Prostate gland (tissue), 2 donors: ENCODE data around the gene KIF12. TPM values are rescaled to one million over a fixed set of nuclear protein-coding genes. Genes with fewer than 3 reads are reported as not detected.

Source experiments
- DNase-seq: peaks from one replicate; pipeline ENCODE4 v3.0.0-alpha.2; 2019; ENCODE audit warnings: low spot score
- H3K27ac ChIP-seq, 2 donors: fragments of 200-600 bp; sonication (generic); 2 replicates each; pipeline ENCODE4 v1.5.1; 2017 to 2019
- H3K27me3 ChIP-seq: fragments of 200-600 bp; sonication (generic); replicated peaks from 2 replicates; pipeline ENCODE4 v1.5.1; 2019; ENCODE audit not compliant: insufficient read depth
- H3K36me3 ChIP-seq, 2 donors: fragments of 200-600 bp; sonication (generic); 1 replicate in 1 of 2; 2 replicates in 1 of 2; pipeline versions ENCODE4 v1.5.1 to v1.8.1; 2017 to 2019
- H3K4me1 ChIP-seq: fragments of 200-600 bp; sonication (generic); replicated peaks from 2 replicates; pipeline ENCODE4 v1.5.1; 2019
- H3K4me3 ChIP-seq, 2 donors: fragments of 200-600 bp; sonication (generic); 2 replicates each; pipeline ENCODE4 v1.5.1; 2017 to 2019
- H3K9me3 ChIP-seq: fragments of 200-600 bp; sonication (generic); 2 replicates; pipeline ENCODE4 v1.5.1; 2017
- POLR2A ChIP-seq: fragments of 450-650 bp; IDR thresholded peaks from one replicate; pipeline ENCODE4 v1.6.1; 2016; ENCODE audit warnings: antibody characterized with exemption, mild to moderate bottlenecking
- POLR2AphosphoS5 ChIP-seq: sonication (generic); formaldehyde crosslinking; IDR thresholded peaks from one replicate; pipeline ENCODE4 v1.6.1; 2017; ENCODE audit warnings: antibody characterized with exemption
- WGBS: methylation state at CpG from one replicate; pipeline ENCODE4 v1.1.5; 2018; 5-methylcytosine and 5-hydroxymethylcytosine counted together
- intact Hi-C: fragments of 100-400 bp; cut with DNase I; formaldehyde crosslinking; loops from one replicate; pipeline ENCODE4 v1.14.2; 2022
- total RNA-seq, 2 donors: library from RNA; depleted of rRNA; stranded (reverse); fragments of >200 nt; gene quantifications; one replicate each; pipeline ENCODE4 v1.1.0, GENCODE V29; 2016
- TF ChIP-seq, protein P1 (sequence below), 4 experiments: fragments of 200-600 bp in 2 of 4; fragments of 450-650 bp in 2 of 4; sonication (generic) in 2 of 4; IDR thresholded peaks; 1 replicate in 3 of 4; 2 replicates in 1 of 4; pipeline ENCODE4 v1.5.1; 2016 to 2019; ENCODE audit warnings: antibody characterized with exemption in 4 of 4, mild to moderate bottlenecking in 2 of 4, moderate library complexity in 2 of 4

The KIF12 gene
- total RNA-seq, 2 donors from 2014 or later, result 8.4 to 21.5 TPM

DNA sequence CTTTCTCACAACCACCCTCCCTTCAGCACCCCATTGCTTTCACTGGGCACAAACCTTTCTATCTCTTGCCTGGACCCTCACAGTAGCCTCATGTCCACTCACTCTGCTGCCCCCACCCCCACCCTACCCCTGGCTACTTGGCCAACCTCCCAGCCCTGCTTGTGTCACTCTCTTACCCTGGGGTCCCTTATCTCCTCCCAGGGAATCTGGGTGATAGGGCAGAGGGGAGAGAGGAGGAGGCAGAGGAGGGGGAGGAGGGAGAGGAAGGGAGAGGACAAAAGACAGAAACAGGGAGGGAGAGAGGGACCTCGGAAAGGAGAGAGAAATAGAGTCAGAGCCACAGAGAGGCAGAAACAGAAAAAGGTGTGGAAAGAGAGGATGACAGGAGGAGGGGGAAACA, 25.0 kb upstream of the KIF12 start:
- no peaks in the 10 kb centered on the region for H3K27me3 ChIP-seq
- H3K4me3 ChIP-seq, result no peak overlapping the region
- H3K9me3 ChIP-seq, result no peaks in the 10 kb centered on the region
- H3K36me3 ChIP-seq, result no peaks in the 10 kb centered on the region
- intact Hi-C loops, result no loop called here
- 81% methylated on average over 1 of the region's 1 CpG for WGBS
- no peaks in the 10 kb centered on the region for H3K4me1 ChIP-seq
- DNase-seq, result no peak
- TF ChIP-seq POLR2AphosphoS5 (no peak), POLR2A (no peak)
- TF ChIP-seq, protein P1, sequence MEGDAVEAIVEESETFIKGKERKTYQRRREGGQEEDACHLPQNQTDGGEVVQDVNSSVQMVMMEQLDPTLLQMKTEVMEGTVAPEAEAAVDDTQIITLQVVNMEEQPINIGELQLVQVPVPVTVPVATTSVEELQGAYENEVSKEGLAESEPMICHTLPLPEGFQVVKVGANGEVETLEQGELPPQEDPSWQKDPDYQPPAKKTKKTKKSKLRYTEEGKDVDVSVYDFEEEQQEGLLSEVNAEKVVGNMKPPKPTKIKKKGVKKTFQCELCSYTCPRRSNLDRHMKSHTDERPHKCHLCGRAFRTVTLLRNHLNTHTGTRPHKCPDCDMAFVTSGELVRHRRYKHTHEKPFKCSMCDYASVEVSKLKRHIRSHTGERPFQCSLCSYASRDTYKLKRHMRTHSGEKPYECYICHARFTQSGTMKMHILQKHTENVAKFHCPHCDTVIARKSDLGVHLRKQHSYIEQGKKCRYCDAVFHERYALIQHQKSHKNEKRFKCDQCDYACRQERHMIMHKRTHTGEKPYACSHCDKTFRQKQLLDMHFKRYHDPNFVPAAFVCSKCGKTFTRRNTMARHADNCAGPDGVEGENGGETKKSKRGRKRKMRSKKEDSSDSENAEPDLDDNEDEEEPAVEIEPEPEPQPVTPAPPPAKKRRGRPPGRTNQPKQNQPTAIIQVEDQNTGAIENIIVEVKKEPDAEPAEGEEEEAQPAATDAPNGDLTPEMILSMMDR (IDR thresholded peaks at IDR 0.05), result no peak
- no peak overlapping the region for H3K27ac ChIP-seq

DNA sequence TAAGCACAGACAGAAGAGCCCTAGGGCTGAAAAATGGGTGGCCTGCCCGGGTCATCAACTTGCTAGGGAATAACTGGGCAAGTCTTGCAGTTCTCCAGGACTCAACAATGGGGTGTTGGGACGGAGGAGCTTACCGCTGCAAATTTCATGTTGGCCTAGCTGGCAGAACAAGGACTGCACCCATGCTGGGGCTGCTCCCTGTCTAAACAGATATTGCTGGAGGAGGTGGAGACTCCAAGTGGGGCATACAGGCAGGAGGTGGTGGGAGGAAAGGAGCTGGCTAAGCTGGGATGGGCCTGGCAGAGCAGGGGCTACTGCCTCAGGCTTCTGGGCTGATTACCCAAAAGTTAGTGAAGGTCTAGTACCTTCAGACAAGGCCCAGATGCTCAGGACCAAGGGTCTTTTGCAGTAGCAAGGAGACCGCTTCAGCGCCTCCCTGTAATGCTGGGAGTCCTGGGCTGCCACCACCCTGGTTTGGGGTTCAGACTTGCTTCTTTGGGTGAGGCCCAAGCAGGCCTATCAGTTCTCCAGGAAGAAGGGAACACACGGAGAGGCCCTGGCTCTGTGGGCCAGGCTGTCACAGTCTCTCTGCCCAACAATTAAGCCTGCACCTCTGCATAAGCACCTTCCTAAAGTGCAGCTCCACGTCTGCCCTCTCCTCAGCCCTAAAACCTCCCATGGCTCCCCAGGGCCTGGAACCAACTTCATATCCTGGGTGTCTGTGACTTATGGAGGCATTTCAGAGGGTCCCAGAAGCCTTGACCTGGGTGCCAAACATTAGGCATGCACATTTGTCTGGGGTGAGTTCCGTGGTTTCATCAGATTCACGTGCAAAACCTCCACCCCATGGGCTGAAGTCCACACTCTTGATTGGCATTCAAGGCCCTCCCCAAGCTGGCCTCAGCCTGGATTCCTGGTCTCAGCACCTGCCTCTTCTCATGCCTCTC, 24.2 kb upstream of the KIF12 start:
- peaks cover 6% of the 10 kb centered on the region for H3K4me1 ChIP-seq
- no peaks in the 10 kb centered on the region for H3K9me3 ChIP-seq
- no peak for DNase-seq
- H3K4me3 ChIP-seq, result no peak overlapping the region
- H3K27ac ChIP-seq, result no peak overlapping the region
- H3K27me3 ChIP-seq, result no peaks in the 10 kb centered on the region
- TF ChIP-seq POLR2A (no peak), POLR2AphosphoS5 (no peak)
- TF ChIP-seq, protein P1 (IDR thresholded peaks at IDR 0.05), result no peak
- 84% methylated on average over 9 of the region's 9 CpGs for WGBS
- no peaks in the 10 kb centered on the region for H3K36me3 ChIP-seq
- intact Hi-C loops, result no loop called here

DNA sequence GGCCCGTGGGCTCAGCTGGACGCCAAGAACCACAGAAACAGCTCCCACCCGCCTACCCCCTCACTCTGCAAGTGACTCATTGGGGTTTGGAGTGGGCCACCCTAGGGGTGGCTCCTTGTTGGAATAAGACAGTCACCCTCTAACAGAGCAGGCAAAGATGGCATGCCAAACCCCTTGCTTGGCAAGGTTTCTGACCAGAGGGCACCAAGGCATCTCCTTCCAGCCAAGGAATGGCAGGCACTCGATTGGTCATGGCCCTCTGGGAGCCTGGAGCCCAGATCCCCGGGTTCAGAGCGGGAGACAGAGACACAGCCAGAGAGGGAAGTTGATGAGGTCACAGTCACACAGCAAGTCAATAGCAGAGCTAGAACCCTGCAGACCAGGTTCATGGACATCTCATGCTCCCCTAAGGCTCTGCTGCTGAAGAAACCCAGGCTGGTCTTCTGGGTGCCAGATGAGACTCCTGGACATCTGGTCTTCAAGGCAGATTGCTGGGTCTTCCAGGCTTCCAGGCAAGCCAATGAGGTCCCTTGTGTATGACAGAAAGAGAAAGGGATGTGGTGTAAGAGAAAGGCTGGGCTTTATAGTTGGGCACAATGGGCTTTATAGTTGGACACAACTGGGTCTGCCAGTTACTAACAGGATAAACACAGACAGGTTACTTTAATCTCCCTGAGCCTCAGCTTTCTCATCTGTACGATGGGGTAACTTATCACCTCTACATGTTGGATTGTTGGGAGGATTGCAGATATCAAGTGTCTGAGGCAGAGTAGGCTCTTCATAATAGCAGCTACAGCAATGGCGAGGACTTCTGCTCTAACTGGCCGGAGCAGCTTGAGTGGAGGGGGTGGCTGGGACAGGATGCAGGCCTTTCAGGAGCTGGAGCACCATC, 23.3 kb upstream of the KIF12 start:
- no peak for TF ChIP-seq POLR2AphosphoS5
- TF ChIP-seq POLR2A, result no peak
- TF ChIP-seq, protein P1 (IDR thresholded peaks at IDR 0.05), result no peak
- no peak overlapping the region for H3K27ac ChIP-seq
- no peaks in the 10 kb centered on the region for H3K27me3 ChIP-seq
- H3K36me3 ChIP-seq, result no peaks in the 10 kb centered on the region
- no peak overlapping the region for H3K4me3 ChIP-seq
- no peaks in the 10 kb centered on the region for H3K9me3 ChIP-seq
- peaks cover 6% of the 10 kb centered on the region for H3K4me1 ChIP-seq
- no peak for DNase-seq
- intact Hi-C loops, result no loop called here
- 86% methylated on average over 9 of the region's 9 CpGs for WGBS

DNA sequence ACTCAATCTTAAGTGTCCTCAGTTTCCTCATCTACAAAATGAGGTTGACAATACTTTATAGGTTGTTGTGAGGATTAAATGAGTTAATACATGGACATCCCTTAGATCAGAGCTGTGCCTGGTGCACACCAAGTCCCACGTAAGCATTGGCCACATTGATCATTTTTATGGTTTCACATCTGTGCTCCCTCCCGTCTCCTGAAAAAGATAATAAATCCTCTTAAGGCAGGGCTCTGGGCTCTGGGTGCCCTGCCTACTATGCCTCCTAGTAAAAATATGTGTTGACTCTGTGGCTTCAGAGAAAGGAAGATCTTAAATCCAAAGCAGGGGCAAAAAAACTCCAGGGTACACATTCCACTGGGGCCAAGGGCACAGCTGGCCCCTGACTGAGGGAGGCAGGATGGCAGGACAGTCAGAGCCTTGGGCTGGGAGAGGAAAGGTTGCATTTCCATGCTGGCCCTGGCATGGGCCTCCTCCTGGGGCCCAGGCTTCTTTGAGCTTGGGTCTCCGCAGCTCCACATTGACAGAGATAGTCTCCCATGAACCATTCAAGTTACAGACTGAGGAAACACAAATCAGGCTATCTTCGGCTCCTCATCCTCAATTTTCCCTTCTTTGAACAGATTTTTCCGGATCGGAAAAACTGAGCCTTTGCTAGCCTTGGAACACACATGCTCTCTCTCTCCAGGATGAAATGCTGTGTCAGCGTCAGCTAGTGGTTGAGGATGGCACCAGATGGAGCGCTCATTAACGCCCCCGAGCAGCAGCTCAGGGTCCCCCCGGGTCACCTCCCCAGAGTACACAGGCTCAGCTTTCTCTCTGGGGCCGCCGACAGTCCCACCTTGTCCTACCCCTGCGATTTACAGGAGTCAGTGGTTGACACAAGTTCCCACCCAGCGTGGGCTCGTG, 22.4 kb upstream of the KIF12 start:
- H3K9me3 ChIP-seq, result no peaks in the 10 kb centered on the region
- WGBS, result 79% methylated on average over 16 of the region's 16 CpGs
- TF ChIP-seq POLR2AphosphoS5 (no peak), POLR2A (no peak)
- TF ChIP-seq, protein P1 (IDR thresholded peaks at IDR 0.05), result no peak
- no peaks in the 10 kb centered on the region for H3K36me3 ChIP-seq
- H3K27ac ChIP-seq, result no peak overlapping the region
- peaks cover 6% of the 10 kb centered on the region for H3K4me1 ChIP-seq
- no peaks in the 10 kb centered on the region for H3K27me3 ChIP-seq
- H3K4me3 ChIP-seq, result no peak overlapping the region
- intact Hi-C loops, result no loop called here
- DNase-seq, result no peak
